Measurements from ENCODE around the gene ABI3. TPM values are rescaled to one million over a fixed set of nuclear protein-coding genes. Genes with fewer than 3 reads are reported as not detected.
A peak's percentile ranks its signal among the peaks of the same experiment; 100 is the strongest.

The ABI3 gene
- total RNA-seq, 1 experiment from 2014 or later = 0.07 TPM

GRCh38 chr17:49197346-49197998 is 13.0 kb upstream of the ABI3 start:
- peak; percentile 51 for DNase-seq (ENCODE audit: low spot score)

- DNase-seq (ENCODE audit: low spot score) = no peak
Observed at GRCh38 chr17:49198211-49198610, 12.3 kb upstream of the ABI3 start.

GRCh38 chr17:49200423-49201083 is 10.0 kb upstream of the ABI3 start:
- DNase-seq (ENCODE audit: low spot score) = no peak

- no peak for DNase-seq (ENCODE audit: low spot score)
Observed at GRCh38 chr17:49201481-49201927, 9.0 kb upstream of the ABI3 start.

- no peak for DNase-seq (ENCODE audit: low spot score)
Observed at GRCh38 chr17:49203796-49204195, 6.7 kb upstream of the ABI3 start.

GRCh38 chr17:49204516-49204915 is 6.0 kb upstream of the ABI3 start:
- no peak for DNase-seq (ENCODE audit: low spot score)

- DNase-seq (ENCODE audit: low spot score) = peak; percentile 41
Observed at GRCh38 chr17:49209061-49209571, 1.4 kb upstream of the ABI3 start.

GRCh38 chr17:49213399-49213798 is 2.9 kb downstream of the ABI3 start:
- DNase-seq (ENCODE audit: low spot score) = no peak

GRCh38 chr17:49213847-49214246 is 3.3 kb downstream of the ABI3 start:
- no peak for DNase-seq (ENCODE audit: low spot score)

GRCh38 chr17:49214676-49215360 is 4.3 kb downstream of the ABI3 start:
- DNase-seq (ENCODE audit: low spot score) = no peak

GRCh38 chr17:49216482-49216881 is 6.0 kb downstream of the ABI3 start:
- DNase-seq (ENCODE audit: low spot score) = no peak

GRCh38 chr17:49216953-49217650 is 6.6 kb downstream of the ABI3 start:
- DNase-seq (ENCODE audit: low spot score) = no peak

- no peak for DNase-seq (ENCODE audit: low spot score)
Observed at GRCh38 chr17:49217651-49218413, 7.3 kb downstream of the ABI3 start.

- DNase-seq (ENCODE audit: low spot score) = no peak
Observed at GRCh38 chr17:49218941-49219913, 8.7 kb downstream of the ABI3 start.

- no peak for DNase-seq (ENCODE audit: low spot score)
Observed at GRCh38 chr17:49219987-49220386, 9.5 kb downstream of the ABI3 start.

- DNase-seq (ENCODE audit: low spot score) = no peak
Observed at GRCh38 chr17:49223168-49223516, 12.6 kb downstream of the ABI3 start.

- DNase-seq (ENCODE audit: low spot score) = no peak
Observed at GRCh38 chr17:49223517-49224197, 13.2 kb downstream of the ABI3 start.

GRCh38 chr17:49224198-49224996 is 13.9 kb downstream of the ABI3 start:
- DNase-seq (ENCODE audit: low spot score) = no peak

GRCh38 chr17:49224997-49225337 is 14.5 kb downstream of the ABI3 start:
- no peak for DNase-seq (ENCODE audit: low spot score)
